WERI-Rb-1 (cell line): ENCODE data around the gene RFPL3.

Experiments
- DNase-seq: peaks from one replicate; pipeline ENCODE4 v3.0.0-alpha.2; 2020
- H3K27ac ChIP-seq: fragments of 250-450 bp; sonication (Bioruptor Pico); 2 replicates; pipeline ENCODE4 v1.5.1; 2020; ENCODE audit warnings: mild to moderate bottlenecking, moderate library complexity
- H3K27me3 ChIP-seq: fragments of 250-450 bp; sonication (Bioruptor Pico); 2 replicates; pipeline ENCODE4 v1.5.1; 2021; ENCODE audit warnings: mild to moderate bottlenecking, low read depth, moderate library complexity; ENCODE audit not compliant: insufficient read depth, severe bottlenecking
- H3K36me3 ChIP-seq: fragments of 250-450 bp; sonication (Bioruptor Pico); 2 replicates; pipeline ENCODE4 v1.5.1; 2020; ENCODE audit warnings: mild to moderate bottlenecking, moderate library complexity
- H3K4me3 ChIP-seq: 2 replicates; pipeline ENCODE4 v1.5.1; 2011; ENCODE audit warnings: low read depth, mild to moderate bottlenecking, control low read depth, low read length
- H3K9me3 ChIP-seq: fragments of 250-450 bp; sonication (Bioruptor Pico); 2 replicates; pipeline ENCODE4 v1.5.1; 2021; ENCODE audit warnings: mild to moderate bottlenecking, moderate library complexity; ENCODE audit not compliant: severe bottlenecking
- TF ChIP-seq, protein P1 (sequence below): IDR thresholded peaks from 2 replicates; pipeline ENCODE4 v1.5.1; 2011; ENCODE audit warnings: low read depth, mild to moderate bottlenecking, control low read depth, inconsistent platforms, low read length

RFPL3 gene

DNA sequence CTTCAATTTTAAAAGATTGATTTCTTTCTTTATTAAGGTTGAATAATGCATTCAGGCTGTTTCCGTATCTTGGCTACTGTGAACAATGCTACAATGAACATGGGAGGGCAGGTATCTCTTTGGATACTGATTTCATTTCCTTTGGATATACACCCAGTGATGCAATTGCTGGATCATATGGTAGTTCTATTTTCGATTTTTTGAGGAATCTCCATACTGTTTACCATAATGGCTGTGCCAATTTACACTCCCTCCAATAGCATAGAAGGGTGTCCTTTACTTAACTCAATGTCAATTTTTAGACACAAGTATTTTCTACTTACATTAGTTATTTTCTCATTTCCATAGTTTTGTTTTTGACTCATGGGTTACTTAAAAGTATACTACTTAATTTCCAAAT is 46.4 kb downstream of the RFPL3 start:
- DNase-seq = no peak
- H3K36me3 ChIP-seq = peaks cover 69% of the 10 kb centered on the region

DNA sequence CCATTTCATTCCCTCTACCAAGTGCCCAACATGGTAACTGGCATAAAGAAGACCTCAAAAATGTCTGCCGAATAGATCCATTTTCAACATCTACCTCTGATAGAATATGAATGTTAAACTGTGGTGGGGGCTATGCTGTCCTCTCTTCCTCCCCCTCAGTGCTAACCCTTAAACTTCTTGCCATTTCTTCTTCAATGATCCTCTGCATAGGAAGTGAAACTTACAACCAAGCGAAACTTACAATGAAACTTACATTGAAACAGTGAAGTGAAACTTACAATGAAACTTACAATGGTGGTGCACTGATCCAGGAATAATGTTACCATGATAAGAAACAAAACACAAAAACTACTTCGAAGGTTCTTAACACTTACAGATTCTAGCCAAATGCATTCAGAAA is 49.6 kb downstream of the RFPL3 start:
- Histone ChIP-seq H3K27me3 (no peaks in the 10 kb centered on the region), H3K4me3 (no peak overlapping the region), H3K36me3 (peaks cover 50% of the 10 kb centered on the region), H3K9me3 (no peaks in the 10 kb centered on the region), H3K27ac (no peak overlapping the region)
- TF ChIP-seq, protein P1, sequence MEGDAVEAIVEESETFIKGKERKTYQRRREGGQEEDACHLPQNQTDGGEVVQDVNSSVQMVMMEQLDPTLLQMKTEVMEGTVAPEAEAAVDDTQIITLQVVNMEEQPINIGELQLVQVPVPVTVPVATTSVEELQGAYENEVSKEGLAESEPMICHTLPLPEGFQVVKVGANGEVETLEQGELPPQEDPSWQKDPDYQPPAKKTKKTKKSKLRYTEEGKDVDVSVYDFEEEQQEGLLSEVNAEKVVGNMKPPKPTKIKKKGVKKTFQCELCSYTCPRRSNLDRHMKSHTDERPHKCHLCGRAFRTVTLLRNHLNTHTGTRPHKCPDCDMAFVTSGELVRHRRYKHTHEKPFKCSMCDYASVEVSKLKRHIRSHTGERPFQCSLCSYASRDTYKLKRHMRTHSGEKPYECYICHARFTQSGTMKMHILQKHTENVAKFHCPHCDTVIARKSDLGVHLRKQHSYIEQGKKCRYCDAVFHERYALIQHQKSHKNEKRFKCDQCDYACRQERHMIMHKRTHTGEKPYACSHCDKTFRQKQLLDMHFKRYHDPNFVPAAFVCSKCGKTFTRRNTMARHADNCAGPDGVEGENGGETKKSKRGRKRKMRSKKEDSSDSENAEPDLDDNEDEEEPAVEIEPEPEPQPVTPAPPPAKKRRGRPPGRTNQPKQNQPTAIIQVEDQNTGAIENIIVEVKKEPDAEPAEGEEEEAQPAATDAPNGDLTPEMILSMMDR = no peak
- DNase-seq = no peak

More for the DNA sequence above, 46.4 kb downstream of the RFPL3 start:
- TF ChIP-seq, protein P1 = no peak
- Histone ChIP-seq H3K9me3 (no peaks in the 10 kb centered on the region), H3K27me3 (no peaks in the 10 kb centered on the region), H3K4me3 (no peak overlapping the region), H3K27ac (no peak overlapping the region)

DNA sequence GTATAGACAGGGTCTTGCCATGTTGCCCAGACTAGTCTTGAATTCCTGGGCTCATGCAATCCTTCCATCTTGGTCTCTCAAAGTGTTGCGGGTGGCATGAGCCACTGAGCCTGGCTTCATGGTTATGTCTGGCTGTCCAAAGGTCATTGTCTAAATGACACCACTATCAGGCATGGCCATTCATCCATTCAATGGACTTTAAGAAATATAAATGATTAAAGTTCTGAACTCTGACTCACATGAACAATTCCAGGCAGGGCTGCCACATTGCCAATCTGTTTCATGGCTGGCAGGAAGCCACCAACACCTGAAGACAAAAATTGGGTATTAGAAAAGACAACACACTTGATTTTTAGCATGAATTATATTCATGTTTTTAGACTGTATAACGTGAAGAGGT is 50.3 kb downstream of the RFPL3 start:
- H3K36me3 ChIP-seq = peaks cover 47% of the 10 kb centered on the region
- no peak for DNase-seq
- no peaks in the 10 kb centered on the region for H3K9me3 ChIP-seq
- TF ChIP-seq, protein P1 = no peak
- no peak overlapping the region for H3K27ac ChIP-seq
- no peak overlapping the region for H3K4me3 ChIP-seq
- H3K27me3 ChIP-seq = no peaks in the 10 kb centered on the region

DNA sequence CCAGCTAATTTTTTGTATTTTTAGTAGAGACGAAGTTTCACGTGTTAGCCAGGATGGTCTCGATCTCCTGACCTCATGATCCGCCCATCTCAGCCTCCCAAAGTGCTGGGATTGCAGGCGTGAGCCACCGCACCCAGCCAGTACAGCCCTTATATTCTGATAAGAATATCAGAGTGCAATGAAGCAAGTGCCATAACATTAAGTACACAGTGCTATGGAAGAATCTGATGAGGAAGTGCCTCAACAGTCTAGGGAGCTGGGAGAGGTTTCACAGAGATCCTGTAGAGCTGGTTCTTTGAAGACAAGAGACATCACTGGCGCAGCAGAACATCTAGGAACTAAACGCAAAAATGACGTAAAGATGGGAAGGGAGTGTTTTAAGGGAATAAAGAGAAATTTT is 52.3 kb downstream of the RFPL3 start:
- Histone ChIP-seq H3K27ac (no peak overlapping the region), H3K4me3 (no peak overlapping the region), H3K9me3 (no peaks in the 10 kb centered on the region), H3K27me3 (no peaks in the 10 kb centered on the region), H3K36me3 (peaks cover 41% of the 10 kb centered on the region)
- TF ChIP-seq, protein P1 = no peak
- DNase-seq = no peak

DNA sequence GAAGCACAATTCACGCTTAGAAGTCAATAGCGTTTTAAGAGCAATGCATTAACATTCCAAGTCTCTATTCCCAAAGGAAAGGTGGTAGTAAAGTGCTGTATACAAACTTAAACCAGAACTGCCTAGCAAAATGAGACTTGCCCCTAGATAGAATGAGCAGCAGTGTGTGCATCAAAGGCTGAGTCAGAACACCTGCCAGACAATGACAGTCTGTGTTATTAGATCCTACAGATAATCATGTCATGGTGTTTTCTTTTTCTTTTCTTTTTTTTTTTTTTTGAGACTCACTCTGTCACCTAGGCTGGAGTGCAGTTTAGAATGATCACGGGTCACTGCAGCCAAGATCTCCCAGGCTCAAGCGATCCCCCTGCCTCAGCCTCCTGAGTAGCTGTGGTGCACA is 52.8 kb downstream of the RFPL3 start:
- no peaks in the 10 kb centered on the region for H3K27me3 ChIP-seq
- TF ChIP-seq, protein P1 = no peak
- no peak overlapping the region for H3K27ac ChIP-seq
- DNase-seq = no peak
- H3K36me3 ChIP-seq = peaks cover 36% of the 10 kb centered on the region
- no peaks in the 10 kb centered on the region for H3K9me3 ChIP-seq
- no peak overlapping the region for H3K4me3 ChIP-seq
